Activated CD4-positive, CD25-positive, alpha-beta regulatory T cell treated with anti-CD3 and anti-CD28 coated beads, Interleukin-2, amount 50 U/mL, for 72 hours (primary cell): Measurements from ENCODE around the gene ERAP2.

Source experiments
- DNase-seq: peaks from one replicate; pipeline ENCODE4 v3.0.0; 2021

The ERAP2 gene

DNA sequence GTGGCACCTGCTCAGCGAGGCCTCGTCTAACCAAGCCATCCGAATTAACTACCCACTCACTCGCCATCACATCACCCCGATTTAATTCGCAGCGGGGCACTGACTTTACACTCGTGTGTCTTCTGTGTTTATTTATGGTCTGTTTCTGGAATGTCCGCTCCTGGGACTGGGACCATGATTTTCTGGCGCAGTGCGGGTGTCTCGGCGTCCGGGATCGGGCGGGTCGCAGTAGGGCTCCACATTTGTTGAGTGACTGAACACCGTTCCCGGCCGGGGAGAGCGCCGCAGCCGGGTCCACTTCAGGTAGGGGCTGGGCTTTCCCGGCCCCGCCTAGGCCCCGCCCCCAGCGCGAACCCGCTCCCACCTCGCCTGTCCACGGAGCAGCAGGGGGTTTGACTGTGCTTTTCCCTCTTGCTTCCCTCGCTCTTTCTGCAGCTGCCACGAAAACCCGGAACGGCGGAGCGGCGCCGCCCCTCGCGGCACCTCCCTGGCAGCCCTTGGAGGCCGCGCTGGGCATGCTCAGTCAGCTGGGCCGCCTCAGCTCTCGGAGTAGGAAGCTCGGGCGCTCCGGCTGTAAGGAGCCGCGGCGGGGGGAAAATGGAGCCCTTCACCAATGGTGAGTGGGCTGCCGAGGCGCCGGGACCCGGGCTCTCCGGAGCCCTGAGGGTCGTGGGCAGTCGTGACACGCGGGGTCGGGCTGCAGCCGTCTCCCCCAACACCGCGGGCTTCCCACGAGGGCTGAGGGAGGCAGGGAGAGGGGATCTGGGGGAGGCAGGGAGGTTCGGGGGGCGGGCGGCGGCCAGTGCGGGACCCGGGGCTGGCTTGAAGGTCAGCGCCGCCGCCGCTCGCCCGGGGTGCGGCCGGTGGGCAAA is 59.5 kb downstream of the ERAP2 start, which contains the start of gene LNPEP:
Gene LNPEP (plus strand): TSS at position 522 of the 872 bp plus-strand sequence. CDS start 76 bp downstream, at position 598.
- DNase-seq = peak; percentile 89

- peak; percentile 60 for DNase-seq
These were observed 60.4 kb downstream of the ERAP2 start for GRCh38 chr5:96936431-96937320.

DNA sequence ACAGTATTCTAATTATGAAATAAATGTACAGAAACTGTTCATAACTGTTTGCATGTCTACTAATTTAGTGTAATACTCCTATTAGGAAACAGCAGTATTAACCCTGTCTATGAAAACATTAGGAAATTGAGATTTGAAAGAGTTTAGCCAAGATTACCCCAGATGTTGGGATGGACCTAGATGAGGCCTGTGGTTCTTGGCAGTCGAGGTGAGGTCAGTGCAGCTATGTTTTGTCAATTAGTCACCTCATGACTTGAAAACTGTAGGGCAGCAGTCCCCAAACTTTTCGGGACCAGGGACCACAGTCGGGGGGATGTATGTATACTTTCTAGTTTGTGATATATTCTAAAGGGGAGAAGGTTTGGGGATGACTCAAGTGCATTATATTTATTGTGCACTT is 64.3 kb downstream of the ERAP2 start:
- DNase-seq = no peak

DNA sequence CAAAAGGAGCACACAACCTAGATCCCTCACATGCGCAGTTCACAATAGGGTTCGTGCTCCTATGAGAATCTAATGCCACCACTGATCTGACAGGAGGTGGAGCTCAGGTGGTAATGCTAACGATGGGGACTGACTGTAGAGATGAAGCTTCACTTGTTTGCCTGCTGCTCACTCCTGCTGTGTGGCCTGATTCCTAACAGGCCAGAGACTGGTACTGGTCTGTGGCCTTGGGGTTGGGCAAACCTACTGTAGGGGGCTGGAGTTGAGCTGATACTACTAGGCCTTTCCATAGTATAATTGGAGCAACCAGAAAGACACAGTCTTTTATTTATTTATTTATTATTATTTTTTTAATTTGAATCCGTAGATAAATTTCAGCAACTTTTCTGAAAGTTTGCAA is 64.8 kb downstream of the ERAP2 start:
- DNase-seq = no peak

GRCh38 chr5:96942078-96942477 is 65.8 kb downstream of the ERAP2 start:
- no peak for DNase-seq

GRCh38 chr5:96942911-96943310 is 66.6 kb downstream of the ERAP2 start:
- DNase-seq = no peak

DNA sequence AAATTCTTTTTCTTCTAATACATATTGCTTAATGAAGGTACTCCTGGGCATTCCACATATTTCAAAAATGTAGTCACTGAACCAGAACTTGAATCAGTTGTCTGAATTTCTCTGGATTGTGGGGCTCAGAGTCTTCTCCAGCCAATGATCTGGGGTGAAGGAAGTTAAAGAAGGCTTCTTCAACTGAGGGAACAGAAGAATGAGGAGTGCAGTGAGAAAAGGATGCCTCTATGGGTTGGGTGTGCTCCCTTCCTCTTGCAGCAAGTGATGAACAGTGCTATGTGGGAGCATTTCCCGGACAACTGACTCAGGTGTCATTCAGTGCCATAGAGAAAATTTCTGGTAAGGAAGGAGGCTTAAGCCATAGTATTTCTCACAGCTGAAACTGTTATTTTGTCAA is 67.5 kb downstream of the ERAP2 start:
- no peak for DNase-seq

DNA sequence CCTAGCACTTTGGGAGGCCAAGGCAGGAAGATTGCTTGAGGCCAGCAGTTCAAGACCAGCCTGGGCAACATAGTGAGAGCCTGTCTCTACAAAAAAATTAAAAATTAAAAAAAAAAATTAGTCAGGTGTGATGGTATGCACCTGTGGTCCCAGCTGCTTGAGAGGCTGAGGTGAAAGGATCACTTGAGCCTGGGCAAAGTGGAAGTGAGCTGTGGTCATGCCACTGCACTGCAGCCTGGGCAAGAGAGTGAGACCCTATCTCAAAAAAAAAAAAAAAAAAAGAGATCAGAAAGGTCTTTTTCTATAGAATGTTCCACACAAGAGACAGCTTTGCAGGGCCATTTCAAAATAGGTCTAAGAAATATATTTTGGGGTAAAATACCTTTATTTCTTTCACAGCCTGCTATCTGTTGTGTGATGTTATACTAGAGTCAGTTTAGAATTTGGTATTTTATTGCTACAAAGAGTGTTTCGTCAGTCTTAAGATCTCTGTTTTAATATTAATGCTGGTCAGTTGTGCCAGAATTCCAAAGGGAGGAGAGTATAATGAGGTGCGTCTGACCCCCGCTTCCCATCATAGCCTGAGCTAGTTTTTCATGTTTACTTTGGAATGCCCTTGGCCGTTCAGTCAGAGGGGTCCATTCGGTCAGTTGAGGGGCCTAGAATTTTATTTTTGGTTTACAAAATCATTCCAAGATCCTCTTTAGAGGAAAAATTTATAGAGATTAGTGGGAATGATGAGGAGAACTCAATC is 69.0 kb downstream of the ERAP2 start:
- no peak for DNase-seq

DNA sequence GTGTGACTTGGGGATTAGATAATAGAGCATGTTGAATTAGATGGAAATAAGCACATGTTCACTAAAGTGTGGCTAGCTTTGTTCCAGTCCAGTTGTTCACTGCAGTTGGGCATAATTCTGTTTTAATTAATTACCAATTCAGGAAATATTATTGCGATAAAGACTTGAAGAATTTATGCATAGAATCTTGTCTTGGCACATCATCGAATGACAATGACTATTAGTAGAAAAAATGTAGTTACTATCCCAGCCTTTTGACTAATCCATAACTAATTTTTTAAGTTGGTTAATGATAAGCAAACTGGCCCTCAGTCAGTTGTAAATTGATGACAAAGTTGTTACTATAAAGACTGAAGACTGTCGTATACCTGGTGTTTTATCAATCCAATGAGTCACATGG is 70.1 kb downstream of the ERAP2 start:
- no peak for DNase-seq

- no peak for DNase-seq
These were observed 75.9 kb downstream of the ERAP2 start for GRCh38 chr5:96952118-96952750.

DNA sequence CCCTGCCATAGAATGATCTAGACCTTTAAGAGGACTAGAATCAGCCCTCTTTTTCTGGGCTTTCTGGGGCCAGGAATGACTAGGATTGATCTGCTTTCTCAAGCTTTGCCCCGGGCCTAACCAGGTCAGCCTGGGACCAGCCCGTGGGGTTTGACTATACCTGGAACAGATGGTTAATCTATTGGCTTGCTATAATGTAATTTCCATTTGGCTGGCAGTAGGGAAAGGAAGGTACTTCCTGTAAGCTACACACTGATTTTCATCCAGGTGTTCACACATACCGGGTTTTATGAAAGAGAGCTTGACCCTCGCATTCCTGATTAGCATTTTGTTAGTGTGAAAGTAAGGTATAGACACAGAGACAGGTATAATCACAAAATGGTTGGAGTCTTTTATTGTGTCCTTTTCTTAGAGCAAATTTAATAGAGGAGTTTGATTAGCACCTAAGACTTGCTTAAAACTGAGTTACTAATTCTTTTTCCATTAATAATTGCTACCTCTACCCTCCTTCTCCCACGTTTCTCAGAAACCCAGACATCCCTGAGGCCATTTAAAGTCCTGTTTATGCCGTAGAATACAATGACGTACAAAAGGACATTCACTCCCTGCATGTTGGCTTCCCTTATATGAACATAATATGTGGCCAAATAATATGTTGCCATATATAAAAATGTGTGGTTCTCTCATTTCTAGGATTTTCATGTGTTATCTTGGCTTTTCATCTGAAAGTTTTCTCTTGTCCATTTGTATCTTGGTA is 76.9 kb downstream of the ERAP2 start:
- no peak for DNase-seq

GRCh38 chr5:96957254-96958049 is 81.2 kb downstream of the ERAP2 start:
- DNase-seq = no peak

DNA sequence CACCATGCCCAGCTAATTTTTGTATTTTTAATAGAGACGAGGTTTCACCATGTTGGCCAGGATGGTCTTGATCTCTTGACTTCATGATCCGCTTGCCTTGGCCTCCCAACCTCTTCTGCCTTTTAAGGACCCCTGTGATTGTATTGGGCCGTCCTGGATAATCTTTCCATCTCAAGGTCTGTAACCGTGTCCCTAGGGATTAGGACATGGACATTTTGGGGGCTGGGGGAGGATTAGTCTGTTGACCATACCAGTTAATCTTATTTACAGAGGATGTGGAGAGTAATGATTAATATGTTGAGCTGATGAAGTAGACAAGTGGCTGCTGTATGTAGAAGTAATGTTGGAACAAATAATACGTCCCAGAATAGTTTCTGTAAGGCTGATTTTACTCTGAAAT is 82.7 kb downstream of the ERAP2 start:
- DNase-seq = no peak

DNA sequence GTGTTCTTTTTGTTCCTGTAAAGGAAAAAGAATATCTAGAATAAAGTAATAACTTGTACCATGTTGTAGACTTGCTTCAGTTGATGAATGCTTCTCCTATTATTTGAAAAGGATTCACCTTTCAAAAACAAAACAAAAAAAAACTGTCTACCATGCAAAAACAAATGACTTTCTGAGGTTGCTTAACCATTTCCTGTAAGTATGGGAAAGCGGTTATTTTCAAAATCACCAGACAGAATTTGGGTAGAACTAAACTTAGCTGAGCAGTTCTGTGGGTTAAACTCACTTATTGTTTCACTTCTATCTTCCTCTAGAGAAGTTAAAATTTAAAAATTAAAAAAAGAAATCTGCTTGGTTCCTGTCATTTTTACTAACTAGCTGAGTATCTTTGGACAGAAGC is 84.8 kb downstream of the ERAP2 start:
- no peak for DNase-seq

GRCh38 chr5:96962540-96962991 is 86.3 kb downstream of the ERAP2 start:
- no peak for DNase-seq

DNA sequence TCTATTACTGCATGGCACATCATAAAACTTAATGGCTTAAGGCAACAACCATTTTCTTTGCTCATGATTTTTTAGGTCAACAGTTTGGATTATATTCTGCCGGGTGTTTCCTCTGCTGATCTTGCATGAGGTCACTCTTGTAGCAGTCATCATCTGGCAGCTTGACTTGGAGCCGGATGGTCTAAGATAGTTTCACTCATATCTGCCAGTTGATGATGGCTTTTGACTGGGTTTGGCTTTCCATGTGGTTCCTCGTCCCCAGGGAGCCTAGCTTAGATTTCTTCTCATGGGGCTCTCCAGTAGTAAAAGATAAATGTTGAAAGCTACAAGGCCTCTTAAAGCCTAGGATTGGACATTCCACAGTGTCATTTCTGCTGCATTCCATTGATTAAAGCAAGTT is 87.0 kb downstream of the ERAP2 start:
- DNase-seq = no peak

DNA sequence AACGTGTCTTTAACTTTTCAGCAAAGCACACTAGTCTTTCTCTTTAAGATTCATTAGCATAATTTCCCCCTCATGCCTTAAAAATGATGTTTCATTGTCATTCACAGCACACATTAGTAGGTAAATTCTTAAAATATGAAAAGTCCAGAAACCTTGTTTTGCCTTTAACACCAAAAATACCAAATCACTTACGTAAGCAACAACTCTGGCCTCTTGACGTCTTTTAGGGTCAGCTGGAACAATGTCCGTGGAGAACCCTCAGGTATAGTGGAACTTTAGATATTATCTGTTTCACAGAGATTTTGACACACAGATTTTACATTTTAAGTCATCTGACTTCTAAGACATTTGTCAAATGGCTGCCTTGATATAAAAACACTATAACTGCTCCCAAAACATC is 90.5 kb downstream of the ERAP2 start:
- DNase-seq = no peak

GRCh38 chr5:96967400-96967799 is 91.1 kb downstream of the ERAP2 start:
- DNase-seq = no peak

GRCh38 chr5:96968074-96968473 is 91.8 kb downstream of the ERAP2 start:
- DNase-seq = no peak

DNA sequence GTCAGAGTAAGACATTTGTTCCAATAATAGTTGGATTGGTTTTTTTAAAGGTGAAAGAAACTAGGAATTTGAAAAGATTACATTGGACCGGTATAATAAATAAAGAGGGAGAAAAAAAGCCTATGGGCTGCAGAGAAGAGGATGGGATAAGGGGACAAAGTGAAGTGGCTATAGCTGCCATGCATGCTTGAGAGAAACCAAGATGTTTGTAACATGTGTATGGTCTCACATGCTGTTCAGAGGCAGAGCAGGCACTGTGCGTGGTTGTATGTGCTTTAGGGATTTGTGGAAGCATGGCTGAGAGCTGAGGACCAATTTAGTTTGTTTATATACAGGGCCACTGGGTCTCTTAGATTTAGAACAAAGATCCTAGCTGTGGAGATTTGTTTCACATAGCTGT is 92.3 kb downstream of the ERAP2 start:
- DNase-seq = no peak
